Heart left ventricle (tissue), 16 donors: ENCODE measurements around the gene EIF4ENIF1. TPM values are rescaled to one million over a fixed set of nuclear protein-coding genes. Genes with fewer than 3 reads are reported as not detected.
A peak's percentile ranks its signal among the peaks of the same experiment; 100 is the strongest.
"Not testable (repeated sequence)": the region's sequence is repeated elsewhere in the genome, so short reads cannot be mapped to it uniquely, and the experiment has no call there.

Experiments used
- ATAC-seq, 4 donors: fragments of 200-7000 bp; cut with Tn5 transposase; one replicate each; pipeline ENCODE4 v1.9.1; 2020 to 2022; ENCODE audit warnings: moderate library complexity in 4 of 4, mild to moderate bottlenecking in 3 of 4, moderate number of reproducible peaks in 1 of 4
- DNase-seq, 5 donors: peaks; one replicate each; pipeline ENCODE4 v3.0.0-alpha.2; 2020
- H3K27ac ChIP-seq, 12 donors: fragments of 200-600 bp; sonication (generic) in 4 of 12; one replicate each; pipeline versions ENCODE4 v1.5.0 to v1.8.0; 2016 to 2022; ENCODE audit warnings: mild to moderate bottlenecking in 2 of 12
- H3K27me3 ChIP-seq, 9 donors: fragments of 200-600 bp; sonication (generic) in 2 of 9; one replicate each; pipeline versions ENCODE4 v1.5.1 to v1.8.0; 2016 to 2022; ENCODE audit warnings: mild to moderate bottlenecking in 3 of 9
- H3K36me3 ChIP-seq, 9 donors: fragments of 200-600 bp; sonication (generic) in 2 of 9; one replicate each; pipeline versions ENCODE4 v1.5.0 to v1.8.0; 2018 to 2022; ENCODE audit warnings: mild to moderate bottlenecking in 2 of 9
- H3K4me1 ChIP-seq, 12 donors: fragments of 200-600 bp; sonication (generic) in 4 of 12; one replicate each; pipeline versions ENCODE4 v1.5.0 to v1.8.0; 2016 to 2022; ENCODE audit warnings: mild to moderate bottlenecking in 3 of 12
- H3K4me3 ChIP-seq, 12 donors: fragments of 200-600 bp; sonication (generic) in 4 of 12; one replicate each; pipeline versions ENCODE4 v1.5.0 to v1.8.0; 2017 to 2022; ENCODE audit warnings: mild to moderate bottlenecking in 9 of 12, moderate library complexity in 4 of 12
- H3K9me3 ChIP-seq, 12 donors: fragments of 200-600 bp; sonication (generic) in 4 of 12; one replicate each; pipeline versions ENCODE4 v1.5.0 to v1.8.0; 2016 to 2022; ENCODE audit warnings: mild to moderate bottlenecking in 1 of 12
- POLR2A ChIP-seq, 2 donors: fragments of 450-650 bp; IDR thresholded peaks; one replicate each; pipeline ENCODE4 v1.6.1; 2017; ENCODE audit warnings: antibody characterized with exemption in 2 of 2, mild to moderate bottlenecking in 2 of 2, moderate library complexity in 2 of 2
- WGBS, 4 donors: extraction: QIAGEN DNeasy Blood & Tissue Kit in 2 of 4; methylation state at CpG; one replicate each; pipeline versions ENCODE4 v1.1.5 to v1.1.7; 2013 to 2018; 5-methylcytosine and 5-hydroxymethylcytosine counted together
- intact Hi-C, 10 donors: fragments of 100-400 bp; cut with DNase I; formaldehyde crosslinking; loops; one replicate each; pipeline versions ENCODE4 v1.11.1 to v1.14.2; 2022
- polyA plus RNA-seq, 2 donors: library from polyadenylated mRNA; stranded (reverse); fragments of 200-250 nt; gene quantifications; one replicate each; pipeline ENCODE4 v1.2.3, GENCODE V29; 2013
- total RNA-seq, 9 donors: library from RNA; depleted of rRNA in 2 of 9; stranded (reverse); fragments of >200 nt in 2 of 9; fragmentation: NEBNext Ultra II Directional in 3 of 9; extraction: Animal tissue kit (Norgen Biotek cat#: 25700) in 3 of 9; gene quantifications; one replicate each; pipeline versions ENCODE4 v1.1.0 to v1.2.4, GENCODE V29; 2016 to 2023
- TF ChIP-seq, protein P1 (sequence below), 12 donors: fragments of 200-600 bp; sonication (generic) in 4 of 12; IDR thresholded peaks; one replicate each; pipeline versions ENCODE4 v1.5.0 to v1.8.0; 2018 to 2022; ENCODE audit warnings: antibody characterized with exemption in 12 of 12, mild to moderate bottlenecking in 5 of 12
- donor health status: ischemic (EF 13 %, LVEDD 7.1; RV severe dilation, severe dysfunction).
- donor health status: healthy with polysubstance abuse.
- donor health status: DM: no; HTN: yes; CAD: no.
- donor health status: DM: no; HTN: no; CAD: no.
- donor health status: ischemic (EF 25% LVEDD 6.9; RV normal size, moderate dysfunction).
- donor health status: ischemic (EF 25% LVEDD 5.7; RV mildly dilated, moderate dysfunction).
- donor health status: healthy.
- donor health status: DM: yes; HTN: yes; CAD: no.
- donor health status: ischemic (EF 35%, LVEDD 5.7; RV mildly dilated, moderate dysfunction).
- donor health status: nonischemic (EF 11% LVEDD 7.7; RV severe dilation, severe dysfunction).
- donor health status: DM: yes; HTN: yes; CAD: no.
- donor health status: PGD.
- donor health status: ischemic (EF 29% LVEDD 5.4; RV normal size, mild dysfunction).
- donor health status: nonischemic (EF 23%, LVEDD 6.1; RV moderate dilation, normal function).

EIF4ENIF1 gene
- total and polyA plus RNA-seq, 11 donors = 8.3 to 31.2 (median 22.5) TPM

DNA sequence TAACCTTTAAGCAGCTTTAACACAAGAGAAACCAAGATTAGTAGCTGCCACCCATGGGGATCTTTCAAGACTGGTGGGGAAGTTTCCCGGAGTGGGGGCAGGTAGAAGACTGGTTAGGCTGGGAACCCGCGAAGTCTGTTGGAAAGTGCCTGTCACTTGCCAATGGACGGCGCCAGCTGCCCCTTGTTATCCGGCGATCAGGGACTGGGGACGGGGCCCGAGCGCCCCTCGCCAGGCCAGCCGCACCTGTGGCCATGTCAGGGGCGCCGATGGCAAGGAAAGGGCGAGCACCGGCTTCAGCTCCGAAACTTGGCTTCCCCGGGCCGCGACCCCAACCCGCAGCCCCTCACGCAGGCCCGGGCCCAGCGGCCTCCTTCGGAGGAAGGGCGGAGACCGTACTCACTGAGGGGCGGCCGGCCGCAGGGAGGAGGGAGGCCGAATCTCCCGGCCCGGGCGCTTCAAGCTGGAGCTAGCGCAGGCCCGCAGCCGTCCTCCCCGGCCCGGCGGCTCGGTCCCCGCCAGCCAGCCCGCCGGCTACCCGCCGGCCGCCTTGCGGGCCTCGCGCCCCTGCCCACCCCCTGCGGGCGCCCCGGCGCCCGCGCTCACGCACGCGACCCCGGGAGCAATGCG is 539 bp downstream of the EIF4ENIF1 start:
- DNase-seq = peak; percentile 32 to 72 (median 53)
- H3K36me3 ChIP-seq = peaks cover 0 to 42% (median 40%) of the 10 kb centered on the region in 9 donors
- intact Hi-C loops = loop anchor here in 3 of 10 donors (5.0 kb wide), 3 partner anchors 37 to 142 kb away; partner anchors contain the start of gene PATZ1 (in 1 of the 3)
- H3K9me3 ChIP-seq = no peaks in the 10 kb centered on the region
- H3K4me1 ChIP-seq = peaks cover 0 to 39% (median 21%) of the 10 kb centered on the region in 12 donors
- ATAC-seq = peak in 3 of 4 donors; percentile 9 to 40 (median 30)
- TF ChIP-seq, protein P1, sequence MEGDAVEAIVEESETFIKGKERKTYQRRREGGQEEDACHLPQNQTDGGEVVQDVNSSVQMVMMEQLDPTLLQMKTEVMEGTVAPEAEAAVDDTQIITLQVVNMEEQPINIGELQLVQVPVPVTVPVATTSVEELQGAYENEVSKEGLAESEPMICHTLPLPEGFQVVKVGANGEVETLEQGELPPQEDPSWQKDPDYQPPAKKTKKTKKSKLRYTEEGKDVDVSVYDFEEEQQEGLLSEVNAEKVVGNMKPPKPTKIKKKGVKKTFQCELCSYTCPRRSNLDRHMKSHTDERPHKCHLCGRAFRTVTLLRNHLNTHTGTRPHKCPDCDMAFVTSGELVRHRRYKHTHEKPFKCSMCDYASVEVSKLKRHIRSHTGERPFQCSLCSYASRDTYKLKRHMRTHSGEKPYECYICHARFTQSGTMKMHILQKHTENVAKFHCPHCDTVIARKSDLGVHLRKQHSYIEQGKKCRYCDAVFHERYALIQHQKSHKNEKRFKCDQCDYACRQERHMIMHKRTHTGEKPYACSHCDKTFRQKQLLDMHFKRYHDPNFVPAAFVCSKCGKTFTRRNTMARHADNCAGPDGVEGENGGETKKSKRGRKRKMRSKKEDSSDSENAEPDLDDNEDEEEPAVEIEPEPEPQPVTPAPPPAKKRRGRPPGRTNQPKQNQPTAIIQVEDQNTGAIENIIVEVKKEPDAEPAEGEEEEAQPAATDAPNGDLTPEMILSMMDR (IDR thresholded peaks at IDR 0.05) = no peak
- TF ChIP-seq POLR2A (IDR thresholded peaks at IDR 0.05) = no peak
- H3K4me3 ChIP-seq = peak overlapping the region; percentile 56 to 98 (median 84)
- peak overlapping the region; percentile 91 to 99 (median 96) for H3K27ac ChIP-seq
- 0% methylated on average over 13 to 61 of the region's 61 CpGs for WGBS, 4 donors
- no peaks in the 10 kb centered on the region for H3K27me3 ChIP-seq

DNA sequence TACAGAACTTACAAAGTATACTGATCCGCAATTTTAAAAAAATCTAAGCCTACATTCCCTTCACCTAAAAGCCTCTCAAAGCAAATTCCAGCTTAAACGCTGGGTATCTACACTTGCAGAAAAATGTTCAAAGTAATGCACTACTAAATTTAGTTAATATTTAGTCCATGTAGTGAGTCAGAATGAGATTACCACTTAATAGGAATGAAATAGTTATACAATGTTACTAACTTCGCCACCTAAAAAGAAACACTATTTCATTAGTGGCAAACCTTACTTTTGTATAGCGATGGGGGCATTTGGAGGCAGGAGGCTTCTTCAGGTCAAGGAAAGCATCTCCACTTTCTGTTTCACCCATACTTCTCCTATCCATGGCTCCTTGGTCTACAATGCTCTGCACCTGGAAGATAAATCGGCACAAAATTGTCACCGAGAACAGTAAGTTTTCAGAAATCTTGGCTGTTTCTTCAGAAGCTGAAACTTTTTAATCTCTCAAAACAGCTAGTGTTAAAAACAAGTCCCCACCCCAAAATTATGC is 1.2 kb downstream of the EIF4ENIF1 start:
- H3K27ac ChIP-seq = peak overlapping the region in 8 of 12 donors; percentile 88 to 99 (median 98)
- TF ChIP-seq, protein P1 (IDR thresholded peaks at IDR 0.05) = no peak
- TF ChIP-seq POLR2A (IDR thresholded peaks at IDR 0.05) = no peak
- H3K4me3 ChIP-seq = peak overlapping the region in 11 of 12 donors; percentile 65 to 98 (median 85)
- no peaks in the 10 kb centered on the region for H3K9me3 ChIP-seq
- peaks cover 0 to 39% (median 21%) of the 10 kb centered on the region in 12 donors for H3K4me1 ChIP-seq
- ATAC-seq (no peak), DNase-seq (no peak)
- intact Hi-C loops = loop anchor here in 3 of 10 donors (5.0 kb wide), 3 partner anchors 36 to 141 kb away; partner anchors contain the start of gene PATZ1 (in 1 of the 3)
- H3K27me3 ChIP-seq = no peaks in the 10 kb centered on the region
- 83 to 86% (median 84%) methylated on average over 6 of the region's 6 CpGs for WGBS, 4 donors
- H3K36me3 ChIP-seq = peaks cover 0 to 48% (median 45%) of the 10 kb centered on the region in 9 donors

DNA sequence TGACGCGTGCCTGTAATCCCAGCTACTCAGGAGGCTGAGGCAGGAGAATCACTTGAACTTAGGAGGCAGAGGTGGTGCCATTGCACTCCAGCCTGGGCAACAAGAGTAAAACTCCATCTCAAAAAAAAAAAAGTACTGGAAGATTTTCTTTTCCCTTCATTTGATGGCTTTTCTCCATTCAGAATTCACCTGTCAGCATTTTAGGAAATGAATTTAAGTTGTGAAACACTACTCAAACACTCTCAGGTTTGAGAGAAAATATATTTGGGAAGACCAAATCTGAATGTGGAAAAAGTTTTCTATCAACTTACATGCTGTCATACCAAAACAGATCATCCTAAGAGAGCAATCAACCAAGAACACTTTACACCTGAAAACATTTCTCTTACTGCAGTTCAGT is 2.7 kb downstream of the EIF4ENIF1 start:
- H3K9me3 ChIP-seq = no peaks in the 10 kb centered on the region
- H3K4me1 ChIP-seq = peaks cover 0 to 39% (median 21%) of the 10 kb centered on the region in 12 donors
- H3K27ac ChIP-seq = no peak overlapping the region
- 94 to 98% (median 95%) methylated on average over 2 of the region's 2 CpGs for WGBS, 4 donors
- no peak for DNase-seq
- ATAC-seq = no peak
- TF ChIP-seq, protein P1 (IDR thresholded peaks at IDR 0.05) = no peak
- no peak for TF ChIP-seq POLR2A (IDR thresholded peaks at IDR 0.05)
- intact Hi-C loops = loop anchor here in 3 of 10 donors (5.0 kb wide), 3 partner anchors 35 to 140 kb away; partner anchors contain the start of gene PATZ1 (in 1 of the 3)
- H3K27me3 ChIP-seq = no peaks in the 10 kb centered on the region
- no peak overlapping the region for H3K4me3 ChIP-seq
- peaks cover 0 to 61% (median 59%) of the 10 kb centered on the region in 9 donors for H3K36me3 ChIP-seq

DNA sequence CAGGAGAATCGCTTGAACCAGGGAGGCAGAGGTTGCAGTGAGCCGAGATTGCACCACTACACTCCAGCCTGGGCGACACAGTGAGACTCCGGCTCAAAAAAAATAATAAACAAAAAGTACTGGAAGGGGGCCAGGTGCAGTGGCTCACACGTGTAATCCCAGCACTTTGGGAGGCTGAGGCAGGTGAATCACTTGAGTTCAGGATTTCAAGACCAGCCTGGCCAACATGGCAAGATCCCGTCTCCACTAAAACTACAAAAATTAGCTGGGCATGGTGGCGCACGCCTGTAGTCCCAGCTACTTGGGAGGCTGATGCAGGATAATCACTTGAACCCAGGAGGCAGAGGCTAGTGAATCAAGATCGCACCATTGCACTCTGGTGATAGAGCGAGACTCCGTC is 3.3 kb downstream of the EIF4ENIF1 start:
- not testable (repeated sequence) for DNase-seq, H3K4me3 ChIP-seq, H3K27ac ChIP-seq, H3K9me3 ChIP-seq, H3K27me3 ChIP-seq, ATAC-seq
- Histone ChIP-seq H3K36me3 (peaks cover 0 to 67% (median 65%) of the 10 kb centered on the region in 9 donors), H3K4me1 (peaks cover 0 to 34% (median 20%) of the 10 kb centered on the region in 12 donors)
- intact Hi-C loops = loop anchor here in 3 of 10 donors (5.0 kb wide), 3 partner anchors 34 to 139 kb away; partner anchors contain the start of gene PATZ1 (in 1 of the 3)
- WGBS, 4 donors = 90 to 97% (median 94%) methylated on average over 11 of the region's 11 CpGs

DNA sequence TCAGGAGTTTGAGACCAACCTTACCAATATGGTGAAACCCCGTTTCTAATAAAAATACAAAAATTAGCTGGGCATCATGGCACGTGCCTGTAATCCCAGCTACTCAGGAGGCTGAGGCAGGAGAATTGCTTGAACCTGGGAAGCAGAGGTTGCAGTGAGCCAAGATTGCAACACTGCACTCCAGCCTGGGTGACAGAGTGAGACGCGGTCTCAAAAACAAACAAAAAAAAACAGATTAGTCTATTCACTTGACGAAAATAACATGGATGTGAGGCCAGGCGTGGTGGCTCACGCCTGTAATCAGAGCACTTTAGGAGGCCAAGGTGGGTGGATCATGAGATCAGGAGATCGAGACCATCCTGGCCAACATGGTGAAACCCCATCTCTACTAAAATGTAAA is 7.2 kb downstream of the EIF4ENIF1 start:
- H3K27me3 ChIP-seq, ATAC-seq, intact Hi-C loops, H3K27ac ChIP-seq, DNase-seq, H3K4me3 ChIP-seq, H3K9me3 ChIP-seq: not testable (repeated sequence)
- Histone ChIP-seq H3K4me1 (peaks cover 0 to 10% (median 0%) of the 10 kb centered on the region in 12 donors), H3K36me3 (peaks cover 0 to 94% (median 85%) of the 10 kb centered on the region in 9 donors)
- WGBS, 4 donors = 91 to 93% (median 92%) methylated on average over 8 of the region's 8 CpGs
